SU-DHL-6 (cell line): ENCODE measurements around the gene FRRS1L.

ENCODE experiments used
- CTCF ChIP-seq: fragments of 200-600 bp; sonication (generic); IDR thresholded peaks from one replicate; pipeline ENCODE4 v1.5.1; 2017; ENCODE audit warnings: antibody characterized with exemption, mild to moderate bottlenecking, low read length, moderate library complexity; ENCODE audit not compliant: insufficient read depth, poor library complexity, severe bottlenecking
- EZH2phosphoT487 ChIP-seq: fragments of 200-600 bp; sonication (generic), shearing (Covaris generic); conservative IDR thresholded peaks from 2 replicates; pipeline ENCODE4 v1.6.1; 2018; ENCODE audit warnings: mild to moderate bottlenecking, antibody characterized with exemption, low read length, moderate library complexity, mixed read lengths

GRCh38 chr9:109100543-109101201 is 66.4 kb downstream of the FRRS1L start:
- TF ChIP-seq CTCF, result no peak
- TF ChIP-seq EZH2phosphoT487, result no peak
